OCI-LY7 (cell line): ENCODE results near the gene IRX4.

ENCODE experiments used
- EZH2phosphoT487 ChIP-seq: fragments of 200-600 bp; sonication (generic); IDR thresholded peaks from 2 replicates; pipeline ENCODE4 v1.6.1; 2018; ENCODE audit warnings: low read depth, borderline replicate concordance, mild to moderate bottlenecking, mixed run types, antibody characterized with exemption, low read length, moderate library complexity, mixed read lengths
- TF ChIP-seq, protein P1 (sequence below): fragments of 200-600 bp; sonication (generic); conservative IDR thresholded peaks from 2 replicates; pipeline ENCODE4 v1.5.1; 2014; ENCODE audit warnings: mild to moderate bottlenecking, antibody characterized with exemption, low read length, moderate library complexity, mixed read lengths

DNA sequence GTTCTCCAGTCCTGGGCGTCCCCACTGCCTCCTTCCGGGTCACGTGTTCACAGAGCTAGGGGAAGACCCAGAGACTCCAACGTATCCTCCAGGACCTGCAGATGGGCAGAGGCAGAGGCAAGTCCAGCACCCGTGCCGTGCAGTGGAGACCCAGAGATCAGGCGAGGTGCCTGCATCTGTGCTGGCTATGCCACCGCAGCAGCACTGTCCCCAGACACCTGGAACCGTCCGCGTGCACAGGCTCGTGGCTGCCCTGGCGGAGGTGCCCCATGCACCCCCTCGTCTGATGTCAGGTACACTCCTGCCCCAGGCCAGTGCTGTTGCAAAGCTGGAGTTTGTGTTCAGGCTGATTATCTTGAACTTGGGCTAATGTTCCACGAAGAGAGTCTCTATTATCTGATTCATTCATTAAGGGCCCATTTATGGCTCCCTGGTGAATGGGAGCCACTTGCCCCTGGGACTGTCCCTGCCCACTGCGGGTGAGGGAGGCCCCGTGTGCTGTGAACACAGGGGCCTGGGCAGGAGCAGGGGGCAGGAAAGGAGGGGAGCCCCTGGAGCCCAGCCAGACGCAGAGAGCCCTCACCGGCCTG lies 13.7 kb downstream of the IRX4 start:
- TF ChIP-seq, protein P1, sequence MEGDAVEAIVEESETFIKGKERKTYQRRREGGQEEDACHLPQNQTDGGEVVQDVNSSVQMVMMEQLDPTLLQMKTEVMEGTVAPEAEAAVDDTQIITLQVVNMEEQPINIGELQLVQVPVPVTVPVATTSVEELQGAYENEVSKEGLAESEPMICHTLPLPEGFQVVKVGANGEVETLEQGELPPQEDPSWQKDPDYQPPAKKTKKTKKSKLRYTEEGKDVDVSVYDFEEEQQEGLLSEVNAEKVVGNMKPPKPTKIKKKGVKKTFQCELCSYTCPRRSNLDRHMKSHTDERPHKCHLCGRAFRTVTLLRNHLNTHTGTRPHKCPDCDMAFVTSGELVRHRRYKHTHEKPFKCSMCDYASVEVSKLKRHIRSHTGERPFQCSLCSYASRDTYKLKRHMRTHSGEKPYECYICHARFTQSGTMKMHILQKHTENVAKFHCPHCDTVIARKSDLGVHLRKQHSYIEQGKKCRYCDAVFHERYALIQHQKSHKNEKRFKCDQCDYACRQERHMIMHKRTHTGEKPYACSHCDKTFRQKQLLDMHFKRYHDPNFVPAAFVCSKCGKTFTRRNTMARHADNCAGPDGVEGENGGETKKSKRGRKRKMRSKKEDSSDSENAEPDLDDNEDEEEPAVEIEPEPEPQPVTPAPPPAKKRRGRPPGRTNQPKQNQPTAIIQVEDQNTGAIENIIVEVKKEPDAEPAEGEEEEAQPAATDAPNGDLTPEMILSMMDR: no peak
- no peak for TF ChIP-seq EZH2phosphoT487
